Ovary (tissue), 3 donors: ENCODE data around the gene ERF.

Source experiments
- EP300 ChIP-seq: sonication (generic); formaldehyde crosslinking; IDR thresholded peaks from one replicate; pipeline ENCODE4 v1.6.1; 2017; ENCODE audit warnings: antibody characterized with exemption
- TF ChIP-seq, protein P1 (sequence below), 3 donors: fragments of 450-650 bp in 2 of 3; fragments of 200-600 bp in 1 of 3; IDR thresholded peaks; one replicate each; pipeline versions ENCODE4 v1.5.1 to v1.8.0; 2016 to 2022; ENCODE audit warnings: antibody characterized with exemption in 3 of 3, mild to moderate bottlenecking in 1 of 3
- donor health status: DM: no; HTN: no; CAD: no.

- TF ChIP-seq, protein P1, sequence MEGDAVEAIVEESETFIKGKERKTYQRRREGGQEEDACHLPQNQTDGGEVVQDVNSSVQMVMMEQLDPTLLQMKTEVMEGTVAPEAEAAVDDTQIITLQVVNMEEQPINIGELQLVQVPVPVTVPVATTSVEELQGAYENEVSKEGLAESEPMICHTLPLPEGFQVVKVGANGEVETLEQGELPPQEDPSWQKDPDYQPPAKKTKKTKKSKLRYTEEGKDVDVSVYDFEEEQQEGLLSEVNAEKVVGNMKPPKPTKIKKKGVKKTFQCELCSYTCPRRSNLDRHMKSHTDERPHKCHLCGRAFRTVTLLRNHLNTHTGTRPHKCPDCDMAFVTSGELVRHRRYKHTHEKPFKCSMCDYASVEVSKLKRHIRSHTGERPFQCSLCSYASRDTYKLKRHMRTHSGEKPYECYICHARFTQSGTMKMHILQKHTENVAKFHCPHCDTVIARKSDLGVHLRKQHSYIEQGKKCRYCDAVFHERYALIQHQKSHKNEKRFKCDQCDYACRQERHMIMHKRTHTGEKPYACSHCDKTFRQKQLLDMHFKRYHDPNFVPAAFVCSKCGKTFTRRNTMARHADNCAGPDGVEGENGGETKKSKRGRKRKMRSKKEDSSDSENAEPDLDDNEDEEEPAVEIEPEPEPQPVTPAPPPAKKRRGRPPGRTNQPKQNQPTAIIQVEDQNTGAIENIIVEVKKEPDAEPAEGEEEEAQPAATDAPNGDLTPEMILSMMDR (IDR thresholded peaks at IDR 0.05) = peak; percentile 96 to 98 (median 96)
- no peak for TF ChIP-seq EP300
These were observed 25.2 kb upstream of the ERF start for GRCh38 chr19:42279902-42280814.
